DND-41 (cell line): ENCODE results near the gene ADAM10.

Experiments
- EZH2 ChIP-seq: IDR thresholded peaks from 3 replicates; pipeline ENCODE4 v1.6.1; 2012; ENCODE audit warnings: borderline replicate concordance, low read depth, mild to moderate bottlenecking, moderate library complexity, low read length, inconsistent platforms; ENCODE audit not compliant: severe bottlenecking
- TF ChIP-seq, protein P1 (sequence below): IDR thresholded peaks from 2 replicates; pipeline ENCODE4 v1.5.1; 2012; ENCODE audit warnings: borderline replicate concordance, low read length, moderate library complexity, mild to moderate bottlenecking; ENCODE audit not compliant: poor library complexity, severe bottlenecking; ENCODE audit errors: extremely low read depth

GRCh38 chr15:58627701-58628100 is 121.8 kb downstream of the ADAM10 start:
- TF ChIP-seq, protein P1, sequence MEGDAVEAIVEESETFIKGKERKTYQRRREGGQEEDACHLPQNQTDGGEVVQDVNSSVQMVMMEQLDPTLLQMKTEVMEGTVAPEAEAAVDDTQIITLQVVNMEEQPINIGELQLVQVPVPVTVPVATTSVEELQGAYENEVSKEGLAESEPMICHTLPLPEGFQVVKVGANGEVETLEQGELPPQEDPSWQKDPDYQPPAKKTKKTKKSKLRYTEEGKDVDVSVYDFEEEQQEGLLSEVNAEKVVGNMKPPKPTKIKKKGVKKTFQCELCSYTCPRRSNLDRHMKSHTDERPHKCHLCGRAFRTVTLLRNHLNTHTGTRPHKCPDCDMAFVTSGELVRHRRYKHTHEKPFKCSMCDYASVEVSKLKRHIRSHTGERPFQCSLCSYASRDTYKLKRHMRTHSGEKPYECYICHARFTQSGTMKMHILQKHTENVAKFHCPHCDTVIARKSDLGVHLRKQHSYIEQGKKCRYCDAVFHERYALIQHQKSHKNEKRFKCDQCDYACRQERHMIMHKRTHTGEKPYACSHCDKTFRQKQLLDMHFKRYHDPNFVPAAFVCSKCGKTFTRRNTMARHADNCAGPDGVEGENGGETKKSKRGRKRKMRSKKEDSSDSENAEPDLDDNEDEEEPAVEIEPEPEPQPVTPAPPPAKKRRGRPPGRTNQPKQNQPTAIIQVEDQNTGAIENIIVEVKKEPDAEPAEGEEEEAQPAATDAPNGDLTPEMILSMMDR = no peak
- TF ChIP-seq EZH2 = no peak
